Upper lobe of right lung (tissue), 1 donor: ENCODE measurements around the gene ZNF599. TPM values are rescaled to one million over a fixed set of nuclear protein-coding genes. Genes with fewer than 3 reads are reported as not detected.
A peak's percentile ranks its signal among the peaks of the same experiment; 100 is the strongest.

ENCODE experiments used
- ATAC-seq: fragments of 200-7000 bp; cut with Tn5 transposase; one replicate; pipeline ENCODE4 v1.9.1; 2020; ENCODE audit warnings: mild to moderate bottlenecking, moderate library complexity
- DNase-seq: peaks from one replicate; pipeline ENCODE4 v3.0.0-alpha.2; 2020
- H3K27ac ChIP-seq: fragments of 200-600 bp; one replicate; pipeline ENCODE4 v1.8.0; 2022
- H3K27me3 ChIP-seq: fragments of 200-600 bp; one replicate; pipeline ENCODE4 v1.8.0; 2022; ENCODE audit warnings: mild to moderate bottlenecking
- H3K36me3 ChIP-seq: fragments of 200-600 bp; one replicate; pipeline ENCODE4 v1.8.0; 2022
- H3K4me1 ChIP-seq: fragments of 200-600 bp; one replicate; pipeline ENCODE4 v1.8.0; 2022
- H3K4me3 ChIP-seq: fragments of 200-600 bp; one replicate; pipeline ENCODE4 v1.8.0; 2022; ENCODE audit warnings: mild to moderate bottlenecking
- H3K9me3 ChIP-seq: fragments of 200-600 bp; one replicate; pipeline ENCODE4 v1.8.0; 2022
- CTCF ChIP-seq: fragments of 200-600 bp; IDR thresholded peaks from one replicate; pipeline ENCODE4 v1.8.0; 2022; ENCODE audit warnings: antibody characterized with exemption
- intact Hi-C: fragments of 100-400 bp; cut with DNase I; formaldehyde crosslinking; loops from one replicate; pipeline ENCODE4 v1.11.0; 2022
- total RNA-seq: library from RNA; stranded (reverse); fragmentation: NEBNext Ultra II Directional; extraction: Animal tissue kit (Norgen Biotek cat#: 25700); gene quantifications from one replicate; pipeline ENCODE4 v1.2.1, GENCODE V29; 2021
- donor health status: DM: no; HTN: yes; CAD: no; lungs with severe emphysema.

Gene ZNF599
- total RNA-seq, 1 donor from 2014 or later = 4.8 TPM

GRCh38 chr19:34725400-34725799 lies 47.6 kb downstream of the ZNF599 start:
- Histone ChIP-seq H3K9me3 (no peaks in the 10 kb centered on the region), H3K27ac (no peak overlapping the region), H3K4me3 (no peak overlapping the region), H3K4me1 (no peaks in the 10 kb centered on the region), H3K36me3 (no peaks in the 10 kb centered on the region), H3K27me3 (no peaks in the 10 kb centered on the region)
- no peak for TF ChIP-seq CTCF
- intact Hi-C loops = no loop called here
- DNase-seq (no peak), ATAC-seq (no peak)

- Histone ChIP-seq H3K27ac (no peak overlapping the region), H3K4me1 (no peaks in the 10 kb centered on the region), H3K9me3 (no peaks in the 10 kb centered on the region), H3K27me3 (no peaks in the 10 kb centered on the region), H3K4me3 (no peak overlapping the region), H3K36me3 (no peaks in the 10 kb centered on the region)
- intact Hi-C loops = no loop called here
- no peak for DNase-seq
- ATAC-seq = no peak
- no peak for TF ChIP-seq CTCF
Observed at GRCh38 chr19:34722353-34722752, 50.7 kb downstream of the ZNF599 start.

- Histone ChIP-seq H3K4me3 (no peak overlapping the region), H3K27ac (no peak overlapping the region), H3K9me3 (no peaks in the 10 kb centered on the region), H3K4me1 (no peaks in the 10 kb centered on the region), H3K27me3 (no peaks in the 10 kb centered on the region), H3K36me3 (no peaks in the 10 kb centered on the region)
- no peak for ATAC-seq
- DNase-seq = no peak
- intact Hi-C loops = no loop called here
- no peak for TF ChIP-seq CTCF
Observed at GRCh38 chr19:34715357-34715756, 57.7 kb downstream of the ZNF599 start.

GRCh38 chr19:34713262-34713637 lies 59.8 kb downstream of the ZNF599 start:
- Histone ChIP-seq H3K27ac (no peak overlapping the region), H3K4me3 (no peak overlapping the region), H3K36me3 (no peaks in the 10 kb centered on the region), H3K9me3 (no peaks in the 10 kb centered on the region), H3K4me1 (no peaks in the 10 kb centered on the region), H3K27me3 (no peaks in the 10 kb centered on the region)
- ATAC-seq = no peak
- intact Hi-C loops = loop anchor here (5.0 kb wide), 1 partner anchor 76 kb away; no protein-coding TSS in a partner anchor
- no peak for DNase-seq
- TF ChIP-seq CTCF = no peak

- no peaks in the 10 kb centered on the region for H3K4me1 ChIP-seq
- DNase-seq (no peak), ATAC-seq (peak; percentile 91)
- H3K9me3 ChIP-seq = no peaks in the 10 kb centered on the region
- H3K4me3 ChIP-seq = no peak overlapping the region
- TF ChIP-seq CTCF = peak; percentile 75
- intact Hi-C loops = loop anchor here (5.0 kb wide), 1 partner anchor 75 kb away; no protein-coding TSS in a partner anchor
- H3K27me3 ChIP-seq = no peaks in the 10 kb centered on the region
- H3K36me3 ChIP-seq = no peaks in the 10 kb centered on the region
- no peak overlapping the region for H3K27ac ChIP-seq
Observed at GRCh38 chr19:34712395-34713261, 60.4 kb downstream of the ZNF599 start.
